ENCODE measurements around the gene KRTAP10-2.

Gene KRTAP10-2

DNA sequence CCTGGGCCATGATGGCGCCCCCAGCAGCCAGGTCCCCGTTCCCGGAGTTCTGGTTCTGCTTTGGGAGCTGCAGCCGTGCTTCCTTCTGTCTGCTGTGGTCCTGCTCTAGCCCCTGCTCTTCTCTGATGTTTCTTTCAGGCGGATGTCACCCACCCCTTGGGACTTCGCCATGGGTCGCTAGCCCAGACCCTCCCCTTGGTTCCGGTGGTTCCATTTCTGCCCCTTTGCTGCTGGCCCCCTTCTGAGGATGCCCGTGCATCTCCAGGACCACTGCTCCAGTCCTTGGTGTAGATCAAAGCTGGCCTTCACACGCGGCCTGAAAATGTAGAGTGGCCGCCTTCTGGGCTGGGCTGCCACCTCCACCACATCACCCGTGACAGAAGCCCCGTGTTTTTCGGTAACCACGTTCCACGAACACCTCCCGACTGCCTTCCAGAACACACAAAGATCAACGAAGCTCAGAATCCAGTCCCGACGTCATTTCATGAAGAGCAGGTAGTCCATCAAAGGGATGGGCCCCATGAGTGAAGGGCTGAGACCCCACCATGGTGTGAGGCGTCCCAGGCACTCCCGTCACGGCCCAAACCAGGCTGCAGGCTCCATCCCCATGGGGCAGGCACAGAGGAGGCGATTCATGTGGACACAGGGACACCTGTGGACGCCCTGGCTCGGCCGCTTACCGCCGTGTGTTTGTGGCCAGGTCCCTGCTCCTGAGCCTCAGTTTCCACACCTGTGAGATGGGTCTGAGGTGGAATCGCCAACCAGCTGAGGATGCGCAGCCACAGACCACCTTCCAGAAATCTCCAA is 35.7 kb downstream of the KRTAP10-2 start:
- in situ Hi-C loops (cut with HindIII; ENCODE audit: low sequenced_read_pairs), result no loop called here

DNA sequence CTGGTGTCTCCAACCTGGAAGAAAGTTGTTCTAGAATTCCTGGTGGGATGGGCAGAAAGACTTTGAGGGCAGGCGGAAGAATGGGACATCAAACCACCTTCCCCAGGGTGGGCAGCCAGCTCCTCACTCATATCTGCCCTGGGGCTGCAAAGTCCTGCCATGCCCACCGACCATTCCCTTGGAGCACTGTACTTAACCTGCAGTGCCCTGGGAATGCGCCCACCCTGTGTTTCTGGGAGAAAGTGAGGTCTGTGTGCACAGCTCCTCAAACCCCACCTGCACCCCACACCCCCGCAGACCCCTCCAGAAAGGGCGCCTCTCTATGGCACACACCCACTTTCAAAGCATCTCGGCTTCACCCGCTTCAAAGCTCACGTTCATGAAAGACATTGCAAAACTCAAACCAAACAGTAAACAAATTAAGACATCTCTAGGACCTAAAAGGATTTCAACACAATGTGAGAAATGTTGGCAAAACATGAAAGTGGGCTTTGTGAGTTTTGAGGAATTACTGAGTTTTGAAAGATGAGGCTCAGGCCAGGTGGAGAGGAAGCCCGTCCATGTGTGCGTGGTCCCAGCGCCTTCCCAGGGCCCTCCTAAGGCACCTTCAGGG is 36.5 kb downstream of the KRTAP10-2 start:
- in situ Hi-C loops (cut with HindIII; ENCODE audit: low sequenced_read_pairs), result no loop called here

DNA sequence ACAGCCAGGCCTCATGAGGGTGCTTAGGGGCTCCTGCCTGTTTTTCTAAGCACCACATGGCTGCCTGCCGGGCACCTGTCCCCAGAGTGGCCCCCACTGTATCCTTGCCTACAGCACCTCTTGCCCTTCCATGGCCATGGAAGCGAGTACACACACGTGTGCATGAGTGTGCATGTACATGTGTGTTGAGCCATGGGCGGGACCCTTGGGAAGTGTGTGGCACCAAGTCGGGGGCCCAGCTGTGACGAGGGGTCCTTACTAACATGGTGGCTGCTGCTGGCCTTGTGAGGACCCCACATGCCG is 37.1 kb downstream of the KRTAP10-2 start:
- in situ Hi-C loops (cut with HindIII; ENCODE audit: low sequenced_read_pairs), result no loop called here

DNA sequence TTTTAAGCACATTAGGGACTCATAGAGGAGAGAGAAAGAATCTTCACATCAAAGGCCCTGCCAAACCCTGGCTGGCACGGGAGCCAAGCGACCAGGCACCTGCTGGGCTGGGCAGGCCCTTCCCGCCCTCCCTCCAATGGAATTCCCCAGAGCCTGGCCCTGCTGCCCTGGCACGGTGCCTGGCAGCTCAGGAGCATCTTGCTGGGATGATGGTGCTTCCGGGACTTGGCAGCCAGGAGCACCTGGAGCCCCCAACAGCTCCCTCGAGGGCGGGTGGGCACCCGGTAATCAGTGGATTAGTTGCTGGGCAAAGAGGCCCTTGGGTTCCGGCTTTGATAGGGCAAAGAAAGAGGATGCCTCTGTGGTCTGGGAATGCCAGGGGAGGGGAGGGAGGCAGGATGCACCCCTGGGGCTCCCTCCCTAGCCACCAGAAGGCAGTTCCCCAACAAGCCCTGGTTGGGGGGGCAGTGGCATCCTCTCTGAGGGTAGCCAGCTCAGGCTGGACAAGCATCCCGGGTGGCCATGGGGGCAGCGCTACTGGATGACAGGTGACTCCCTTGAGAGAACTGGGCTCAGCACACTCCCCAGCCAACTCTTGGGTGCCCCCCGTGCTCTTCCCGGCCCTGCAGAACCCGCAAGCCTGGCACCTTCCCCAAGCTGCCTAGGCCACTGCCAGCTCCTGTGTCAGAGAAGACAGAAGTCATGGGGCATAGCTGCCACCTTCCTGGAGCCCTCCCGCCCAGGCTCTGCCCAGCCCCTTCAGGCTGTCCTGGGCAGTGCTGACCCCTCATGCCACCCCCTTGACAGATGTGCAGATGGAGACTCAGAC is 37.7 kb downstream of the KRTAP10-2 start:
- in situ Hi-C loops (cut with HindIII; ENCODE audit: low sequenced_read_pairs), result no loop called here

DNA sequence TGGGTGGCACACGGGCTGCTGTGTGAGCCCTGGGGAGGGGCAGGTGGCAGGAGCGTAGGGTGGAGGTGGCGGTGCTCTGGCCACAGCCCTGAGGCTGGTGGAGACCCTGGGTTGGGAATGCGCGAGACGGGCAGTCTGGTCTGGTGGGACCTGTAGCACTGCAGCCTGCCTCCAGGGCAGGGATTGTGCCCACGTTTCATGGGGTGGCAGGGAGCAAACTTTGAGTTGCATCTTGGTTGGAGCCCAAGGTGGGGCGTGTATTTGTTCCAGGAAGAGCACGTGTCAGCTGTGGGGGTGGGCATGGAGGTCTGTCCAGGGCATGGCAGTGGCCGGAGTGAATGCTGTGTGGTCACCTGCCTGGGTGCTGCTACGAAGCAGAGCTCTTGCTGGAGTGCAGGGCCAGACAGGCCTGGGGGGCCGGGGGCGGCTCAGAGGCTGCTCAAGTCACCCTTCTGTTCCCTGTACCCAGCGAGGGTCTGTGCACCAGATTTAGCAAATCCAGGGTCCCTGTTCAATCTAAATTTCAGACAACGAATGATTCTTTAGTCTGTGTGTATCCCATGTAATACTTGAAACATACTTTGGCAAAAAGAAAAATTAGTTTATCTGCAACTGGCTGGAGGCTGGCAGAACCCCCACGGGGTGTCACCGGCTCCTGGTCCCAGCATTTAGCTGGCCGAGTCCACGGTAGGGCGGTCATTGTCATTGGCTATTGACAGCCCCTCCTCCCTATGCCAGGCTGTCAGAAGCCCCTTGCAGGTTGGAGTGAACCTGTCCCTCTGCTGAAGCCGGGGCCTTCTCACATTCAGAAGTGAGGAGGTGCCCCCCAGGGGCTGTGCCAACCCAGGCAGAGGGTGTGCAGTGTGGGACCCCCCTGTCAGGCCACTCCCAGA is 38.6 kb downstream of the KRTAP10-2 start:
- in situ Hi-C loops (cut with HindIII; ENCODE audit: low sequenced_read_pairs), result no loop called here

DNA sequence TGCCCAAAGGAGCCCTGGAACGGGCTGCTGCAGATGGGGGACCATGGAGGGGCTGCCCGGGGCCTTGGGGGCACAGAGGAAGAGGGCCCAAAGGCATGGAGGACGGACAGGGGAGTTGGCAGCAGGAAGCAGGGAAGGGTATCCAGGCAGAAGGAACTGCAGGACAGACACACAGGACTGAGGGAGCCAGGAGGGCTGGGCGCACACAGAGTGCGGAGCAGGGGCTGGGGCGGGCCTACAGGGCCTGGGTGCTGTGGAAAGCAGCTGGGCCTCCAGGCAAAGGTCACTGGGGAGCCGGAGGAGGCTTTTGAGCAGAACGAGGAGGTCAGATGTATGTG is 39.4 kb downstream of the KRTAP10-2 start:
- in situ Hi-C loops (cut with HindIII; ENCODE audit: low sequenced_read_pairs), result no loop called here

DNA sequence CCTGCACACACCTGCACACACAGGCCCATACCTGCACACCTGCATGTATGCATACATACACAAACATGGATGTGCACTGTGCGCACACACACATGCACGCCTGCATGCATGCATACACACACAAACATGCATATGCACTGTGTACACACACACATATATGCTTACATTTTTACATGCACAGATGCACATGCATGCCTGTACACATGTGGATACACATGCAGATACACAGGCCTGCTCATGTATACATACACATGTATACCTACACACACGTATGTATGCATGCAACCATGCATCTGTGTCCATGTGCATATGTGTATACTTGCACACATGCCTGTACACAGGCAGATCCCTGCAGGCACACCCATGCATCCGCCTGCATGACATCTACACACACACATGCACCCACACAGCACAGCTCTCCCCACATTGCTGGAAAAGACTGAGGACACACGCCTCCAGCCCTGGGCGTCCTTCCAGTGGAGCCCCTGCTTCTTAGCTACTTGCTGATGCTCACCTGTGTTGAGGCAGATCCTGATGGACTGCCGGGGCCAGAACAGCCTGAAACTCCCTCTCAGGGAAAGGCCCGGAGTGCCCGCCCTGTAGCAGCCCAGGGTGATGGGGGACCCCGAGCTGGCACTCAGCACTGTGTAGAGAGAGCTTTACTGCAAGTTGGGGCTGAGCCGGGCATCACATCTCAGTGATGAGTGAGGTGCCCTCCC is 39.9 kb downstream of the KRTAP10-2 start:
- in situ Hi-C loops (cut with HindIII; ENCODE audit: low sequenced_read_pairs), result no loop called here

DNA sequence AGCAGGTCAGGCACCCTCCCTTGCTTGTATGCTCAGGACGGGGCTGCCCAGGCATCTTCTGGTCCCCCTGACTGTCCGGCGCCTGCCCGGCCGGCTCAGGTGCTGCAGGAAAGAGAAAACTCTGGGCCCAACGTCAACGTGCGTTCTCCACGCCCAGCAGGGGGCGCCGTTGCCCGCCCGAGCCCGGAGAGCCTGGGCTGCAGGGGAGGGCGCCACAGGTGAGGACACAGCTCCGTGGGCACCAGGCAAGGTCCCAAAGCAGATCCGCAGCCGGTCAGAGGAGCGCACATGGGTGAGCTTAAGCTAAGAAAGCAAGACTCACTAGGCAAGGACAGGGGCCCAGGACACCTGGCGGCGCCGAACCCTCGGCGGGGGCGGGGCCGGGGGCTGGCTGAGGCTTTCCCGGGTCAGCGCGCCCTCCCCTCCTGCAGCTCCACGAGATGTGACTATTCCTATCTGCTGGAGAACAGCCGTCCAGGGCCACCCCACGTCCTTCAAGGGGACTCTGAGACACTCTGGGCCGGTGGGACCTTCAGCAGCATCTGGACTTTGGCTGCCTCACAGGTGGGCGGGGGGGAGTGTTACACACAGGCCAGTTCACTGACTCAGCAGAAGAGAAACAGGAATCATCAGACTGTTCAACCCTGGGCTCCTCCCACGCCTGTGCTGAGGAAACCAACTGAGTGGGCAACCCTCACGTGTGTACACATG is 40.6 kb downstream of the KRTAP10-2 start:
- in situ Hi-C loops (cut with HindIII; ENCODE audit: low sequenced_read_pairs), result no loop called here

DNA sequence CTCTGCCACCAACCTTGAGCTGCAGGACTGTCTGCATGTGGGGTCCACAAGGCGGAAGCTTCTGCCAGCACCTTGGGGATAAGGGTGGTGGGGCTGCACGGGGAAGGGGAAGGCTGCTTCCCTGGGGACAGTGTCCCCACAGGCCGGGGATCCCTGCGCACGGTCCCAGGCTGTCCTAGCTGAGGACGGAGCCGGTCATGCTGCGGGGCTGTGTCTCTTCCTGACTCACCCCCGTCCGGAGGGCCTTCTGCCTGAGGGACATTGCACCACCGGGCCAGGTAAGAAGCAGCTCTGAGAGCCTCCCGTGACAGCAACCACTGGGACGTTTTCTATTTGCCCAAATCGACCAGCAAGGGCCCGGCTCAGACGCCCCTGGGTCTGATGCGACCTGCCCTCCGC is 41.2 kb downstream of the KRTAP10-2 start:
- in situ Hi-C loops (cut with HindIII; ENCODE audit: low sequenced_read_pairs), result no loop called here

DNA sequence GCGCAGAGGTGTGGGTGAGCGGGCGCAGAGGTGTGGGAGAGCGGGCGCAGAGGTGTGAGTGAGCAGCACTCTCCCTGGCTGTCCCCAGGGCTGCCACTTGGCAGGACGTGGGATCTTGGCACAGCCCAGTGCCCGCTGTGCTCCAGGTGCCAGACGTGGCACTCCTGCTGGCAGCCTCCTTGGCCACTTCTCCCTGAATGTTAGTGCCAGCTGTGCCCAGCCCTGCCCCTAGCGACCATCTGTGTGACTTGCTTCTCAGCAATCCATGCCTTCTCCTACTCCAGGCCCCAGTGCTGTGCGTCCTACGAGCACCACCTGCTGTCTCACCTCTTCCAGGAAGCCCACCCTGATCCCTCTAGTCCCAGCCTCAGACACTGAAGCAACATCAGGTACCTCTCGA is 41.8 kb downstream of the KRTAP10-2 start:
- in situ Hi-C loops (cut with HindIII; ENCODE audit: low sequenced_read_pairs), result loop anchor here (10.0 kb wide), 1 partner anchor 295 kb away; the partner anchor contains the start of gene UBE2G2

DNA sequence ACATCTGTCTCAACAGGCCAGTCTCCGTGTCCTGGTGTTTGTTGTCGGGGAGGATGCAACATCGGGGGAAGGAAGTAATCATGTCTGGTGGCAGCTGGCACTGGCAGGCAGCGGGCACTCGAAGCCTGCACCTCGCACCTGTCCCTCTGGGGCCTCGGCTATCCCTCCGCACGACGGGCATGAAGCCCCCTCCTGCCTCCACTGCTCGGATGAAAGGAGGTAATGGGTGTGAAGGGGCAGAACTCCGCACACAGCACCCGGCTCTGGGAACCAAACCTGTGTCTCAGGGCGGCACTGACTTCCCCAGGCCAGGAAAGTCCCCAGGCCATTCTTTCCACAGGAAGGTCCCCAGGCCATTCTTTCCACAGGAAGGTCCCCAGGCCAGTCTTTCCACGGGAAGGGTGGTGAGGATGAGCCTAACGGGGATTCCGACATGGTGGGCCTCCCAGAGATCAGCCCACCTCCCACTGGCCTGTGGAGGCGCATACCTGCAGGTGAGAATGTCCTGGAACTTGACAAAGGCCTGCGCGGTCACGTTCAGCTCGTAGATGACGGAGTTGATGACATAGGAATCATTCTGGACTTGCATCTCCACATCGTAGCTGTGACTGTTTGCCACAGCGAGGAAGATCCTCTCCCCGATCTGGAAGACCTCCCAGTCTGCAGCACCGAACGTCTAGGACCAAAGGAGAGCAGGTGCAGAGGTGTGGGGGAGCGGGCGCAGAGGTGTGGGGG is 42.4 kb downstream of the KRTAP10-2 start:
- in situ Hi-C loops (cut with HindIII; ENCODE audit: low sequenced_read_pairs), result loop anchor here (10.0 kb wide), 1 partner anchor 296 kb away; the partner anchor contains the start of gene UBE2G2

DNA sequence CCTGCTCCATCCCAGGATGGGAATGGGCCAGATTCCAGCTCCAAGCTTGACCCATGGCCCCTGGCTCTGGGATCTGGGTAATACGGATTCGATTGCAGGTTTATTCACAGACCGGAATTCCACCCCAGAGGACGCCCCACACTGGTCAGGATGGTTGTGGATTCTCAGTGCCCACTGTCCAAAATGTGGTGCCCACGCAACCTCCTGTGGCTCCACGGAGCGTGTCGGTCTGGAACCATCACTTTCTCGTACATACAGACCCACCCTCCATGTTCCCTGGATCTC is 42.9 kb downstream of the KRTAP10-2 start:
- in situ Hi-C loops (cut with HindIII; ENCODE audit: low sequenced_read_pairs), result loop anchor here (10.0 kb wide), 1 partner anchor 296 kb away; the partner anchor contains the start of gene UBE2G2

DNA sequence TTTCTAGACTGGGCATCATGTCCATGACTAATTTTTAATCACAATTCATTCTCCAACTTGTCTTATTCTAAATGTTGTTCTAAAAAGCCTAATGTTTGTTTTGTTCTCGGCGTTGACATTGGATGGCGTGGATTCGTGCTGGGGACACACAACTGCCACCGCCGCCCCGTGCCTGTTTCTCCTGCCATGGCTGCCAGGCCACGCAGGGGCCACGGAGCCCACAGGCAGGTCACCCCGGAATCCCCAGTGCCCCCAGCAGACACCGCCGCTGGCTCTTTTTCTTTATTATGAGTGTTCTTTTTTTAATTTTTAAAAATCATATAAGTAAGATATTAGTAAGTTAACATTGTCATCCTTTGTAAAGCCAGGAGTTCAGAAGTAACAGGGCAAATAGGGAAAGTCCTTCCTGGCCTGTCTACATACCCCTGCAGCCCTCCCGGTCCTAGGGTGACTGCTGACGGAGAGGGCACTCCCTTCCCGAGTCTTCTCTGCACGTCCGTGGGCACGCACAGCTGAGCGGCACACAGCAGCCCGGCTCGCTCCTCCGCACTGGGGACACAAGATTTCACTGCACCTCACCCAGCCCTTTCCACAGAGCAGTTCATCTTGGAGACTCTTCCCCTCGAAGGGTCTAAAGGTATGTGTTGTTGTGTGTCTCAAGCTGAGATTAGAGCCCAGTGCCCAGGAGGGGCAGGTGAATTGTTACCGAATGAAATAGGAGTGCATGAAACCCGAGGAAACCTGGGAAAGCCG is 43.5 kb downstream of the KRTAP10-2 start:
- in situ Hi-C loops (cut with HindIII; ENCODE audit: low sequenced_read_pairs), result loop anchor here (10.0 kb wide), 1 partner anchor 297 kb away; the partner anchor contains the start of gene UBE2G2

DNA sequence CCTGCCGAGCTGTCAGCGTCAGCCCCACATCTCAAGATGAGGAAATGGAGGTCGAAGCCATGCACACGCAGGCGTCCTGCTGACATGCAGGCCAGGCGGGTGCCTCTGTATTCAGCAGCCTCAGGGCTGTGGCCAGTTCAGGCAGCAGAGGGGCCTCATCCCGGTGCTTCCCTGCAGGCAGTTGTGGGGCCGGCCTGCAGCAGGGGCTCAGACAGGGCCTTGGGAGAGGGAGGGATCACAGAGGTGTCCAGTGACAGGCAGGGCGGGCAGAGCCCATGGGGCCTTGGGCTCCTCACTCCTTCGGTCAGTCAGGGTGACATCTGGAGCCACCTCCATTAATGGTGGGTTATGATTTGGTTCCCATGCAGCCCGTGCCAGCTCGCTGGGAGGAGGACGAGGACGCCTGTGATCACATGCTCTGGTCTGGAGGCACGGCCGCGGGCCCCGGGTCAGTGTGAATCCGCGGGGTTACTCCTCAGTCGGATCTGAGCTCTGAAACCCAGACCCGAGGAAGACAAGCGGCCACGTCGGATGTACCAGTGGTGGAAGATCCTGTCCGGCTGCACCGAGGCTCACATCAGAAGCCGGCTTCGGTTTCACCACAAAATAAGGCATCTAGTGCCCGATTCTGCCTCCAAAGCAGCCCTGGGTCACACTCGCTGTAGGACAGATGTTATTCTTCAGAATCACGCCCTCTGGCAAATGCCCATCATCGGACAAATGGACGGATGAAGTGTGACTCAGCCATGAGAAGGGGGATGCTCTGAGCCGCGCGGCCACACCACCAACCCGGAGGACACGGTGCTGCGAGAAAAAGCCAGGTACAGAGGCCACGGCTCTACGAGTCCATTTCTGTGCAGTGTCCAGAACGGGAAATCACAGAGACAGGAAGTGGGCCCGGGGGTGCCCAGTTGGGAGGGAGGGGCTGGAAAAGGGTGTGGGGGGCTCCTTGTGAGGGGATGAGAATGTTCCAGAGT is 44.7 kb downstream of the KRTAP10-2 start:
- in situ Hi-C loops (cut with HindIII; ENCODE audit: low sequenced_read_pairs), result loop anchor here (10.0 kb wide), 1 partner anchor 298 kb away; the partner anchor contains the start of gene UBE2G2

DNA sequence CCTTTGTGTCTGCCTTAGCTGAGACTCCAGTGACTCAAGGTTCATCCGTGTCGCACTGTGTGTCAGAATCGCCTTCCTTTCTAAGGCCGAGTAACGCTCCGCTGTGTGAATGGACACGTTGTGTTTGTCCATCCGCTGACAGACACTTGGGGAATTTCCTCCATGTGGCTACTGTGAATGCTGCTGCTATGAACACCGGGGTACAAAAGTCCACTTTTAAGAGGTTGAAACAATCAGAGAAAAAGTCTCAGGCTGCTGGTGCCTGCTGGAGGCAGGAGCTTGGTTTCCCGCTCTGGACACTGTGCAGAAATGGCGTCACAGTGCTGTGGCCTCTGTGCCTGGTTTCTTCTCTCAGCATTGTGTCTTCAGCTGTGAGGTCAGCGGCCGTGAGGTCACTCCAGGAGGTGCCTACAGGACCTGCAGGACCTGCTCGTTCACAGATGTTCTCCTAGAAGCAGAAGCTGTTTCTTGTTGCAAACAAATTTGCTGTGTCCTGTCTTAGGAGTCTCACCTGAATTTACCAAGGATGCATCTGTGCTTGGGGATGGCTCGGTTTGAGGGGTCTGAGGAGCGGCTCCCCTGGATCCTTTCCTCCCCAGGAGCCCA is 45.5 kb downstream of the KRTAP10-2 start:
- in situ Hi-C loops (cut with HindIII; ENCODE audit: low sequenced_read_pairs), result loop anchor here (10.0 kb wide), 1 partner anchor 299 kb away; the partner anchor contains the start of gene UBE2G2

DNA sequence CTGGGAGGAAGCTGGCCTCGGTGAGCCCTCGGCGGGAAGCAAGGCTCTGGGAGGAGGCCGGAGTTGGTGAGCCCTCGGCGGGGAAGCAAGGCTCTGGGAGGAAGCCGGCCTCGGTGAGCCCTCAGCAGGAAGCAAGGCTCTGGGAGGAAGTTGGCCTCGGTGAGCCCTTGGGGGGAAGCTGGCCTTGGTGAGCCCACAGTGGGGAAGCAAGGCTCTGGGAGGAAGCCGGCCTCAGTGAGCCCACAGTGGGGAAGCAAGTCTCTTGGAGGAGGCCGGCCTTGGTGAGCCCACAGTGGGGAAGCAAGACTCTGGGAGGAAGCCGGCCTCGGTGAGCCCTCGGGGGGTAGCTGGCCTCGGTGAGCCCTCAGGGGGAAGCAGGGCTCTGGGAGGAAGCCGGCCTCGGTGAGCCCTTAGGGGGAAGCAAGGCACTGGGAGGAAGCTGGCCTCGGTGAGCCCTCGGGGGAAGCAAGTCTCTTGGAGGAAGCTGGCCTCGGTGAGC is 47.4 kb downstream of the KRTAP10-2 start:
- in situ Hi-C loops (cut with HindIII; ENCODE audit: low sequenced_read_pairs), result loop anchor here (10.0 kb wide), 1 partner anchor 301 kb away; the partner anchor contains the start of gene UBE2G2
